WI38 (cell line): ENCODE data around the gene TEP1.
A peak's percentile ranks its signal among the peaks of the same experiment; 100 is the strongest.
"Not testable (repeated sequence)": the region's sequence is repeated elsewhere in the genome, so short reads cannot be mapped to it uniquely, and the experiment has no call there.

Experiments used
- H3K4me3 ChIP-seq: 2 replicates; pipeline ENCODE4 v1.5.1; 2011; ENCODE audit warnings: low read depth, mild to moderate bottlenecking, control low read depth, low read length
- TF ChIP-seq, protein P1 (sequence below): IDR thresholded peaks from 2 replicates; pipeline ENCODE4 v1.5.1; 2012; ENCODE audit warnings: low read depth, mild to moderate bottlenecking, control low read depth, low read length

The TEP1 gene

GRCh38 chr14:20341646-20342045, 71.7 kb downstream of the TEP1 start:
- TF ChIP-seq, protein P1, sequence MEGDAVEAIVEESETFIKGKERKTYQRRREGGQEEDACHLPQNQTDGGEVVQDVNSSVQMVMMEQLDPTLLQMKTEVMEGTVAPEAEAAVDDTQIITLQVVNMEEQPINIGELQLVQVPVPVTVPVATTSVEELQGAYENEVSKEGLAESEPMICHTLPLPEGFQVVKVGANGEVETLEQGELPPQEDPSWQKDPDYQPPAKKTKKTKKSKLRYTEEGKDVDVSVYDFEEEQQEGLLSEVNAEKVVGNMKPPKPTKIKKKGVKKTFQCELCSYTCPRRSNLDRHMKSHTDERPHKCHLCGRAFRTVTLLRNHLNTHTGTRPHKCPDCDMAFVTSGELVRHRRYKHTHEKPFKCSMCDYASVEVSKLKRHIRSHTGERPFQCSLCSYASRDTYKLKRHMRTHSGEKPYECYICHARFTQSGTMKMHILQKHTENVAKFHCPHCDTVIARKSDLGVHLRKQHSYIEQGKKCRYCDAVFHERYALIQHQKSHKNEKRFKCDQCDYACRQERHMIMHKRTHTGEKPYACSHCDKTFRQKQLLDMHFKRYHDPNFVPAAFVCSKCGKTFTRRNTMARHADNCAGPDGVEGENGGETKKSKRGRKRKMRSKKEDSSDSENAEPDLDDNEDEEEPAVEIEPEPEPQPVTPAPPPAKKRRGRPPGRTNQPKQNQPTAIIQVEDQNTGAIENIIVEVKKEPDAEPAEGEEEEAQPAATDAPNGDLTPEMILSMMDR, result no peak
- H3K4me3 ChIP-seq, result peak overlapping the region; percentile 82

- H3K4me3 ChIP-seq, result not testable (repeated sequence)
Observed at GRCh38 chr14:20341032-20341431, 72.3 kb downstream of the TEP1 start.

- no peak overlapping the region for H3K4me3 ChIP-seq
- TF ChIP-seq, protein P1, result no peak
Observed at GRCh38 chr14:20334017-20334416, 79.3 kb downstream of the TEP1 start.

- TF ChIP-seq, protein P1, result no peak
- H3K4me3 ChIP-seq, result peak overlapping the region; percentile 92
Observed at GRCh38 chr14:20333494-20333841, 79.8 kb downstream of the TEP1 start.

DNA sequence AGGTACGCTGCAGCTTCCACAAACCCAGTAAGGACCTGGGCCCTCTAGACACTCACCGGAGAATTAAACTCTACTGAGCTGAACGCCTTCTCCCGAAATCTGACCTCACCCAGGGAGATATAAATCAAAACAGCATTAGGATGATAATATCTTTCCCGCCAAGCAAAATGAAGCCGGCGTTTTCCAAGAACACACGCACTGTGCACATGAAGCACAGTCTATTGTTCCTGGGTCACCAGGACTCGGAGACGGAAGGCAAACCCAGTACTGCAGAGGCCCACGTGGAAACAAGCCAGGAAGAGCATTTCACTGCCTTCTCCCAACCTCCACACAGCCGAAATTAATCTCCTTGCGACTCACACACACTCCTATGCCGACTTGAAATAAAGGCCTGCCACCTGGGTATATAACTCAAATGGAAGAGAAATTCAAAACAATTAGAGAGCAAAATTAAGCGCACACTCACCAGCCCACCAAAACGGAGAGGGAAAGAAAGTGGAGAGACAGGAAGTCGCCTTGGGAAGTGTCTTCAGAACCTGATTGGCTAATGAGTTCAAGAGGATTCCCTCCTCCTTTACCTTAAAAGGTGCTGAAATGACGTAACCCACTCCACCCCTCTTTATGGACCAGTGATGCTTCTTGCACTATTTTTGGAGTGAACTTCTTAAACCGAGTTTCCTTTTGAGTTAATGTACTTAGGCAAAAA, 80.4 kb downstream of the TEP1 start, which contains the start of gene CCNB1IP1:
CCNB1IP1 (minus strand) TSS at position 492 of the 706 bp plus-strand sequence. CDS start 16,756 bp downstream, outside the sequence.
- TF ChIP-seq, protein P1, result no peak
- peak within 1 kb of the TSS; percentile 92 for H3K4me3 ChIP-seq

DNA sequence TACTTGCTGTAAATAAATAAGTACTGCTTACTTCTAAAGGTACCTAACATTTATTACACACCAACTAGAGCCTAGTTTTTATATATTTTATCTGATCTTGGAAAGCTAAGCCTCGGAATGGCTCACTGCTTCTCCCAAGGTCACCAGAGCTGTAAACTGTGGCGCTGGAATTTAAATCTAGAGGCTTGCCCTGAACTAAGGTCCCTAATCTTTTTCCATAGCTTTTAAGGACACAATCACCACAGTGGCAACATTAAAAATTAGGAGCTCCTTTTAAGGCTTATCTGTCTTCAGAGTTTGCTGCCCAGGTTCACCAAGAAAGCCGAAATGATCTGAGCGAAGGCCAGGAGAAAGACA, 80.9 kb downstream of the TEP1 start:
- TF ChIP-seq, protein P1, result no peak
- peak overlapping the region; percentile 92 for H3K4me3 ChIP-seq

DNA sequence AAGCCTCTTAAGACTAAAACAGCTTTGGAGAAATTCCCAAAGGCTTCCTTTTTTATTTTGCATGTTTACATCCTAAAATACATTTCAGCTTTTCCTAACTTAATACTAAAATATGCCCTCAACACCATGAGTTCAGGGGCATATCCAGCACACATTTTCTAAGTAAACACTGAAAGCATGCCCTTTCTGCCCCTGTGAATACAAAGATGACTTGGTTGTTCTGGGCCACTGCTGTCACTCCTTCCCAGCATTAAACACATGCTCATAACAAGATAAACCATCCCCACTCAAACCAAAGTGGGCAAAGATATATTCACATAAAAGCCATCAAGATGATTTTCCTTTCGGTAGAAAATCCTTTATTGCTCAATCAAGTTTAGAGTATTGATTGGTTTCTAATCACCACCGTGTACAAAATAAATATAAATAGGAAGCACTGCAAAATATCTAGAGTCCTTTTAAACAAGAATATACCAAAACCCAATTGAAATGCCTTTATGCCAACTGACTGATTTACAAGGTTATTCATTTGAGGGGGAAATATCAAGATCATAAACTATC, 82.2 kb downstream of the TEP1 start:
- H3K4me3 ChIP-seq, result no peak overlapping the region
- TF ChIP-seq, protein P1, result no peak
